ENCODE measurements around the gene ZNF277.

DNA sequence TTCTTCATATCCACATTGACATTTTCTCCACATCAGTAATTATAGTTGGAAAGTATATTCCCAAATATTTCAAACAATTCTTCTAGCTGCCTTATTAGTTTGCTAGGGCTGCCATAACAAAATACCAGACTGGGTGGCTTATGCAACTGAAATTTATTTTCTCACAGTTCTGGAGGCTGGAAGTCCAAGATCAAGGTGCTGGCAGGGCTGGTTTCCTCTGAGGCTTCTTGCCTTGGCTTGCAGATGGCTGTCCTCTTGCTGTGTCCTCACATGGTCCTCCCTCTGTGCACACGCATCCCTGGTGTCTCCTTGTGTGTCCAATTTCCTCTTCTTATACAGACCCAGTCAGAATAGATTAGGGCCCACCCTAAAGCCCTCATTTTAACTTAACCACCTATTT, 34.8 kb upstream of the ZNF277 start:
- TF ChIP-seq TCF4 (CRISPR knock-in tag; IDR thresholded peaks at IDR 0.05; ENCODE audit: borderline replicate concordance) = no peak
- no peak for TF ChIP-seq RARB (CRISPR knock-in tag; IDR thresholded peaks at IDR 0.05)
- TF ChIP-seq ESRRG (CRISPR knock-in tag; IDR thresholded peaks at IDR 0.05) = no peak
- TF ChIP-seq, protein P1, sequence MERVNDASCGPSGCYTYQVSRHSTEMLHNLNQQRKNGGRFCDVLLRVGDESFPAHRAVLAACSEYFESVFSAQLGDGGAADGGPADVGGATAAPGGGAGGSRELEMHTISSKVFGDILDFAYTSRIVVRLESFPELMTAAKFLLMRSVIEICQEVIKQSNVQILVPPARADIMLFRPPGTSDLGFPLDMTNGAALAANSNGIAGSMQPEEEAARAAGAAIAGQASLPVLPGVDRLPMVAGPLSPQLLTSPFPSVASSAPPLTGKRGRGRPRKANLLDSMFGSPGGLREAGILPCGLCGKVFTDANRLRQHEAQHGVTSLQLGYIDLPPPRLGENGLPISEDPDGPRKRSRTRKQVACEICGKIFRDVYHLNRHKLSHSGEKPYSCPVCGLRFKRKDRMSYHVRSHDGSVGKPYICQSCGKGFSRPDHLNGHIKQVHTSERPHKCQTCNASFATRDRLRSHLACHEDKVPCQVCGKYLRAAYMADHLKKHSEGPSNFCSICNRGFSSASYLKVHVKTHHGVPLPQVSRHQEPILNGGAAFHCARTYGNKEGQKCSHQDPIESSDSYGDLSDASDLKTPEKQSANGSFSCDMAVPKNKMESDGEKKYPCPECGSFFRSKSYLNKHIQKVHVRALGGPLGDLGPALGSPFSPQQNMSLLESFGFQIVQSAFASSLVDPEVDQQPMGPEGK (CRISPR knock-in tag; IDR thresholded peaks at IDR 0.05; ENCODE audit: borderline replicate concordance) = no peak
- no peak for TF ChIP-seq ZFP30 (CRISPR knock-in tag; IDR thresholded peaks at IDR 0.05)

Measured in SK-N-SH treated with all-trans-retinoic acid at 6 μM for 48 hours (cell line).